Loucy (cell line): ENCODE results near the gene C1QTNF8.

ENCODE experiments used
- H2AFZ ChIP-seq: fragments of 200-600 bp; sonication (generic); 2 replicates; pipeline ENCODE4 v1.6.0; 2016; ENCODE audit warnings: antibody characterized with exemption, mild to moderate bottlenecking, low read length, moderate library complexity
- H3F3A ChIP-seq: fragments of 200-600 bp; 2 replicates; pipeline ENCODE4 v1.6.0; 2016; ENCODE audit warnings: antibody characterized with exemption, low read depth, mild to moderate bottlenecking
- H3K27me3 ChIP-seq: fragments of 200-600 bp; sonication (generic); 2 replicates; pipeline ENCODE4 v1.6.1; 2014; ENCODE audit warnings: low read length, mild to moderate bottlenecking; ENCODE audit not compliant: insufficient read depth, poor library complexity, severe bottlenecking
- H3K36me3 ChIP-seq: fragments of 200-600 bp; sonication (generic); 2 replicates; pipeline ENCODE4 v1.6.1; 2016; ENCODE audit warnings: low read length; ENCODE audit not compliant: insufficient read depth
- H3K4me1 ChIP-seq: fragments of 200-600 bp; sonication (generic); 2 replicates; pipeline ENCODE4 v1.5.1; 2014; ENCODE audit warnings: low read length, mild to moderate bottlenecking; ENCODE audit not compliant: insufficient read depth, poor library complexity, severe bottlenecking
- H3K4me2 ChIP-seq: fragments of 200-600 bp; sonication (generic); 2 replicates; pipeline ENCODE4 v1.6.0; 2014; ENCODE audit warnings: antibody characterized with exemption, low read length, low read depth, mild to moderate bottlenecking; ENCODE audit not compliant: poor library complexity, severe bottlenecking
- H3K4me3 ChIP-seq: fragments of 200-600 bp; sonication (generic); 2 replicates; pipeline ENCODE4 v1.5.1; 2014; ENCODE audit warnings: low read length, mild to moderate bottlenecking, mixed read lengths; ENCODE audit not compliant: poor library complexity, severe bottlenecking
- H3K79me2 ChIP-seq: fragments of 200-600 bp; sonication (generic); 2 replicates; pipeline ENCODE4 v1.6.1; 2014; ENCODE audit warnings: low read length; ENCODE audit not compliant: insufficient read depth
- H3K9ac ChIP-seq: fragments of 200-600 bp; sonication (generic); 2 replicates; pipeline ENCODE4 v1.6.0; 2014; ENCODE audit warnings: mild to moderate bottlenecking, low read depth, low read length, moderate library complexity; ENCODE audit not compliant: poor library complexity, severe bottlenecking
- H3K9me2 ChIP-seq: fragments of 200-600 bp; sonication (generic); replicated peaks from 2 replicates; pipeline ENCODE4 v1.6.1; 2016; ENCODE audit warnings: low read depth, low read length, mixed read lengths
- H3K9me3 ChIP-seq: fragments of 200-600 bp; sonication (generic); 2 replicates; pipeline ENCODE4 v1.6.1; 2014; ENCODE audit warnings: mild to moderate bottlenecking, antibody characterized with exemption, low read length, low read depth; ENCODE audit not compliant: insufficient read depth
- H4K20me1 ChIP-seq: fragments of 200-600 bp; sonication (generic); 2 replicates; pipeline ENCODE4 v1.6.0; 2014; ENCODE audit warnings: antibody characterized with exemption, low read length, mild to moderate bottlenecking; ENCODE audit not compliant: insufficient read depth, poor library complexity, severe bottlenecking
- CTCF ChIP-seq: fragments of 200-600 bp; sonication (generic); conservative IDR thresholded peaks from 2 replicates; pipeline ENCODE4 v1.5.1; 2014; ENCODE audit warnings: mild to moderate bottlenecking, antibody characterized with exemption, low read length
- EZH2phosphoT487 ChIP-seq: fragments of 200-600 bp; IDR thresholded peaks from 2 replicates; pipeline ENCODE4 v1.6.1; 2018; ENCODE audit warnings: antibody characterized with exemption, mild to moderate bottlenecking, moderate library complexity, borderline replicate concordance

The C1QTNF8 gene

DNA sequence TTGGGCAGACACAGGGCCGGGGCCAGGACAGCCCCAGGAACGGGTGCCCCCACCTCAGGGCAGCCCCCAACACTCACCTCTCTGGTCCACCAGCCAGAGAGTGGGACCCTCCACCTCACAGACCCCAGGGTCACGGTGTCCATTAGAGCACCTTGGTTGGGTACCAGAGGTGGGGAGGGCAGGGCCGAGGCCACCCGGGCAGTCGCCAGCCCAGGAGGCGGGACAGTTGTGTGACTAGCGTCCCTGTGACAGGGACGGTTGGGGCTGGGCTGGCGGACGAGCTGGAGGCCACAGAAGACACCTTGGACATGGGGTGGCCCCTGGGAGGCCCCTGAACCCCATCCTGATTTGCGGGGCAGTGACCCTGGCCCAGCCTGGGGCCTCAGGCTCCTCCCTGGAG, 11.7 kb upstream of the C1QTNF8 start:
- Histone ChIP-seq H3K4me2 (no peak overlapping the region), H3K9me3 (no peaks in the 10 kb centered on the region), H3F3A (no peaks in the 10 kb centered on the region), H3K9me2 (no peaks in the 10 kb centered on the region), H3K27me3 (no peaks in the 10 kb centered on the region), H3K9ac (no peak overlapping the region), H3K4me1 (no peaks in the 10 kb centered on the region), H3K79me2 (no peaks in the 10 kb centered on the region), H2AFZ (no peak overlapping the region), H4K20me1 (no peaks in the 10 kb centered on the region), H3K4me3 (no peak overlapping the region), H3K36me3 (no peaks in the 10 kb centered on the region)
- TF ChIP-seq CTCF = no peak
- TF ChIP-seq EZH2phosphoT487 = no peak

GRCh38 chr16:1107141-1107540, 11.1 kb upstream of the C1QTNF8 start:
- Histone ChIP-seq H3F3A (no peaks in the 10 kb centered on the region), H3K4me2 (no peak overlapping the region), H3K4me1 (no peaks in the 10 kb centered on the region), H2AFZ (no peak overlapping the region), H3K27me3 (no peaks in the 10 kb centered on the region), H3K36me3 (no peaks in the 10 kb centered on the region), H3K9me3 (no peaks in the 10 kb centered on the region), H3K4me3 (no peak overlapping the region), H3K9ac (no peak overlapping the region), H4K20me1 (no peaks in the 10 kb centered on the region), H3K79me2 (no peaks in the 10 kb centered on the region), H3K9me2 (no peaks in the 10 kb centered on the region)
- no peak for TF ChIP-seq CTCF
- no peak for TF ChIP-seq EZH2phosphoT487

GRCh38 chr16:1106659-1107058, 10.6 kb upstream of the C1QTNF8 start:
- no peaks in the 10 kb centered on the region for H3K9me3 ChIP-seq
- no peak overlapping the region for H3K4me3 ChIP-seq
- TF ChIP-seq EZH2phosphoT487 (no peak), CTCF (no peak)
- H4K20me1 ChIP-seq = no peaks in the 10 kb centered on the region
- H3K9me2 ChIP-seq = no peaks in the 10 kb centered on the region
- H3K27me3 ChIP-seq = no peaks in the 10 kb centered on the region
- no peaks in the 10 kb centered on the region for H3K4me1 ChIP-seq
- H3F3A ChIP-seq = no peaks in the 10 kb centered on the region
- H3K36me3 ChIP-seq = no peaks in the 10 kb centered on the region
- H2AFZ ChIP-seq = no peak overlapping the region
- no peak overlapping the region for H3K9ac ChIP-seq
- H3K4me2 ChIP-seq = no peak overlapping the region
- no peaks in the 10 kb centered on the region for H3K79me2 ChIP-seq
